ENCODE data around the gene KLHL29. TPM values are rescaled to one million over a fixed set of nuclear protein-coding genes. Genes with fewer than 3 reads are reported as not detected.

The KLHL29 gene
- total RNA-seq, 2 experiments from 2014 or later: 0.23 to 0.66 TPM

DNA sequence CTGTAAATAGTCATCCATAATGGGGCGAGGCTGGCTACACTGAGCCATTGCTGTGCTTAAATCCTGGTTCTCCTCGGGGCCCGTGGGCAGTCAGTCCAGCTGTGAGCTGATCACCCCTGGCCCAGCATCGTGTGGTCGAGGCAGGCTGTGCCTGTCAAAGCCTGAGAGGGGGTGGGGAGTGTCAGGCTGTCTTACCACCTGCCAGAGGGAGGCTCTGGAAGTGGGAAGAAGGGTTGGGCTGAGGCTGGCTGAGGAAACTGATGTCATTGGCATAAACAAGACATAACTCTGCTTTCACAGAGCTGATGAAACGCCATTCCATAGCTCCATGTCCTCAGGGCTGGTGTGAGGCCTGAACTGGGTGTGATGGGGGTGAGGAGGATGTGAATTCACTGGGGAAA is 49.7 kb downstream of the KLHL29 start:
- Histone ChIP-seq H3K9me2 (ENCODE audit: insufficient read depth, low read length) (no peaks in the 10 kb centered on the region), H3K79me2 (ENCODE audit: insufficient read depth, low read depth, low read length) (no peaks in the 10 kb centered on the region), H3K36me3 (ENCODE audit: insufficient read depth, low read length) (no peaks in the 10 kb centered on the region), H3K4me2 (ENCODE audit: low read length) (no peak overlapping the region), H4K20me1 (ENCODE audit: insufficient read depth, low read length) (no peaks in the 10 kb centered on the region), H3K4me3 (ENCODE audit: low read depth, low read length, poor library complexity, severe bottlenecking) (no peak overlapping the region), H3K9me3 (ENCODE audit: low read length) (no peaks in the 10 kb centered on the region), H2AFZ (ENCODE audit: low read length) (no peak overlapping the region), H3K4me1 (ENCODE audit: insufficient read depth, low read length, poor library complexity, severe bottlenecking) (no peaks in the 10 kb centered on the region), H3K27ac (ENCODE audit: low read depth, low read length, poor library complexity, severe bottlenecking) (no peak overlapping the region)
- no peak for DNase-seq (ENCODE audit: low spot score)
- ChIA-PET POLR2A (no interaction called here), CTCF (ENCODE audit: unreplicated experiment) (no interaction called here)
- intact Hi-C loops (cut with micrococcal nuclease; ENCODE audit: unreplicated experiment): no loop called here
- TF ChIP-seq, protein P1, sequence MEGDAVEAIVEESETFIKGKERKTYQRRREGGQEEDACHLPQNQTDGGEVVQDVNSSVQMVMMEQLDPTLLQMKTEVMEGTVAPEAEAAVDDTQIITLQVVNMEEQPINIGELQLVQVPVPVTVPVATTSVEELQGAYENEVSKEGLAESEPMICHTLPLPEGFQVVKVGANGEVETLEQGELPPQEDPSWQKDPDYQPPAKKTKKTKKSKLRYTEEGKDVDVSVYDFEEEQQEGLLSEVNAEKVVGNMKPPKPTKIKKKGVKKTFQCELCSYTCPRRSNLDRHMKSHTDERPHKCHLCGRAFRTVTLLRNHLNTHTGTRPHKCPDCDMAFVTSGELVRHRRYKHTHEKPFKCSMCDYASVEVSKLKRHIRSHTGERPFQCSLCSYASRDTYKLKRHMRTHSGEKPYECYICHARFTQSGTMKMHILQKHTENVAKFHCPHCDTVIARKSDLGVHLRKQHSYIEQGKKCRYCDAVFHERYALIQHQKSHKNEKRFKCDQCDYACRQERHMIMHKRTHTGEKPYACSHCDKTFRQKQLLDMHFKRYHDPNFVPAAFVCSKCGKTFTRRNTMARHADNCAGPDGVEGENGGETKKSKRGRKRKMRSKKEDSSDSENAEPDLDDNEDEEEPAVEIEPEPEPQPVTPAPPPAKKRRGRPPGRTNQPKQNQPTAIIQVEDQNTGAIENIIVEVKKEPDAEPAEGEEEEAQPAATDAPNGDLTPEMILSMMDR (conservative IDR thresholded peaks at IDR 0.05; ENCODE audit: low read length): no peak
- no peak for TF ChIP-seq EZH2phosphoT487 (IDR thresholded peaks at IDR 0.05; ENCODE audit: borderline replicate concordance, low read depth, low read length)
- no TSS peak for BruUV-seq (replicated peaks)

DNA sequence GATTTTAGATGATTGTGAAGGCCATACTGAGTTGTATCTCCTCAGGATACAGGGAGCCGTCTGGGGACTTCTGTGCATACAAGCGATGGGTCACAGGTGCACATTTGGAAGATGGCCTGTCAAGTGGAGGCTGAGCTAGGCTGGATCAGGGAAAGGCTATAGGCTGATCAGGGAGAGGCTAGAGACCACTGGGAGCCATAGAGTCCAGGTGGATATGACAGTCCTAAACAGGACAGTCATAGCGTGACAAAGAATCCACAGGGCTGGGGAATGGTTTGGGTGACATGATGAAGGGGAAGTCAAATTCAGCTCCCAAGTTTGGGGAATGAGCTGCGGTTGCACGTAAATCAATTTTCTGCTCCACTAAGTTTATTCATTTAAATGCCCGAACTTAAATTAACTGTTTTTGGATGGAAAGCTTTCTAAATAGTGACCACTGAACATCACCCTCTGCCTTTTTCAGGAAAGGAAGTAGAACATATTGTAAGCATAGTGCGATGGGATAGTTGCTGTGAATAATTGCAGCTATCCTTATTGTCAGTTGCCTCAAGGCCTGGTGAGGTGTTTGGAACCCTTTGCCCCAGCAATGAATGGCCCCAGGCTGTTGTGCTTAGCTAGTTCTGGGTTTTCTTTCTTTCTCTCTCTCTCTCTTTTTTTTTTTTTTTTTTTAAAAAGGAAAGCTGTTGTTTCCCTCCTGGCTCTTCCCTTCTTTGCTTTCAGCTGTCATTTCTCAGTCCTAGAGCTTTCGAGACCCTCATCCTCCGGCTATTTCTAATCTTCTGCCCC is 50.5 kb downstream of the KLHL29 start:
- intact Hi-C loops (cut with micrococcal nuclease; ENCODE audit: unreplicated experiment): no loop called here
- ChIA-PET CTCF (ENCODE audit: unreplicated experiment) (no interaction called here), POLR2A (interaction anchor here (1.2 kb wide), 1 partner anchor 25 kb away, joined by 3 read pairs; no protein-coding TSS in a partner anchor)
- no peaks in the 10 kb centered on the region for H3K9me3 ChIP-seq (ENCODE audit: low read length)
- no peaks in the 10 kb centered on the region for H3K79me2 ChIP-seq (ENCODE audit: insufficient read depth, low read depth, low read length)
- H4K20me1 ChIP-seq (ENCODE audit: insufficient read depth, low read length): no peaks in the 10 kb centered on the region
- no peaks in the 10 kb centered on the region for H3K36me3 ChIP-seq (ENCODE audit: insufficient read depth, low read length)
- H3K27ac ChIP-seq (ENCODE audit: low read depth, low read length, poor library complexity, severe bottlenecking): no peak overlapping the region
- no TSS peak for BruUV-seq (replicated peaks)
- no peak overlapping the region for H3K4me3 ChIP-seq (ENCODE audit: low read depth, low read length, poor library complexity, severe bottlenecking)
- TF ChIP-seq EZH2phosphoT487 (IDR thresholded peaks at IDR 0.05; ENCODE audit: borderline replicate concordance, low read depth, low read length): no peak
- TF ChIP-seq, protein P1 (conservative IDR thresholded peaks at IDR 0.05; ENCODE audit: low read length): no peak
- no peak overlapping the region for H2AFZ ChIP-seq (ENCODE audit: low read length)
- H3K4me1 ChIP-seq (ENCODE audit: insufficient read depth, low read length, poor library complexity, severe bottlenecking): no peaks in the 10 kb centered on the region
- H3K9me2 ChIP-seq (ENCODE audit: insufficient read depth, low read length): no peaks in the 10 kb centered on the region
- DNase-seq (ENCODE audit: low spot score): no peak
- no peak overlapping the region for H3K4me2 ChIP-seq (ENCODE audit: low read length)

All from OCI-LY7 (cell line).